Right lobe of liver (tissue), 6 donors: ENCODE results near the gene TMEM97. TPM values are rescaled to one million over a fixed set of nuclear protein-coding genes. Genes with fewer than 3 reads are reported as not detected.

Experiments
- ATAC-seq, 4 donors: fragments of 200-7000 bp; cut with Tn5 transposase; one replicate each; pipeline ENCODE4 v1.9.1; 2020; ENCODE audit warnings: mild to moderate bottlenecking in 4 of 4, moderate library complexity in 4 of 4
- DNase-seq, 3 donors: peaks; one replicate each; pipeline ENCODE4 v3.0.0-alpha.2; 2020
- H3K27ac ChIP-seq, 3 donors: fragments of 200-600 bp; one replicate each; pipeline ENCODE4 v1.8.0; 2022
- H3K27me3 ChIP-seq, 2 donors: fragments of 200-600 bp; one replicate each; pipeline ENCODE4 v1.8.0; 2022
- H3K36me3 ChIP-seq, 4 donors: fragments of 200-600 bp; sonication (generic) in 1 of 4; one replicate each; pipeline versions ENCODE4 v1.5.1 to v1.8.0; 2017 to 2022; ENCODE audit warnings: control low read depth in 1 of 4
- H3K4me1 ChIP-seq, 4 donors: fragments of 200-600 bp; sonication (generic) in 1 of 4; one replicate each; pipeline versions ENCODE4 v1.5.1 to v1.8.0; 2017 to 2022; ENCODE audit warnings: control low read depth in 1 of 4
- H3K4me3 ChIP-seq, 3 donors: fragments of 200-600 bp; one replicate each; pipeline ENCODE4 v1.8.0; 2022
- H3K9me3 ChIP-seq, 4 donors: fragments of 200-600 bp; sonication (generic) in 1 of 4; one replicate each; pipeline versions ENCODE4 v1.5.1 to v1.8.0; 2017 to 2022; ENCODE audit warnings: control low read depth in 1 of 4
- CTCF ChIP-seq, 4 donors: fragments of 200-600 bp in 3 of 4; fragments of 450-650 bp in 1 of 4; IDR thresholded peaks; one replicate each; pipeline versions ENCODE4 v1.5.1 to v1.8.0; 2016 to 2022; ENCODE audit warnings: antibody characterized with exemption in 4 of 4, mild to moderate bottlenecking in 2 of 4
- POLR2A ChIP-seq: fragments of 450-650 bp; IDR thresholded peaks from one replicate; pipeline ENCODE4 v1.6.1; 2017; ENCODE audit warnings: antibody characterized with exemption, mild to moderate bottlenecking
- WGBS: methylation state at CpG from one replicate; pipeline ENCODE4 v1.1.6; 2018; ENCODE audit warnings: low coverage, low lambda C conversion rate; ENCODE audit not compliant: insufficient coverage; ENCODE audit errors: missing lambda C conversion rate; 5-methylcytosine and 5-hydroxymethylcytosine counted together
- intact Hi-C, 2 donors: fragments of 100-400 bp; cut with DNase I; formaldehyde crosslinking; loops; one replicate each; pipeline versions ENCODE4 v1.11.2 to v1.14.1; 2022
- total RNA-seq, 6 experiments: library from RNA; depleted of rRNA in 2 of 6; stranded (reverse); fragments of >200 nt in 2 of 6; fragmentation: NEBNext Ultra II Directional in 3 of 6; extraction: Animal tissue kit (Norgen Biotek cat#: 25700) in 3 of 6; gene quantifications; one replicate each; pipeline versions ENCODE4 v1.1.0 to v1.2.4, GENCODE V29; 2016 to 2023
- donor health status: DM: no; HTN: yes; CAD: no.
- donor health status: DM: no; HTN: no; CAD: no.
- donor health status: DM: no; HTN: no; CAD: no.
- donor health status: DM: no; HTN: yes; CAD: no.
- donor health status: DM: no; HTN: yes; CAD: no.

The TMEM97 gene
- total RNA-seq, 6 experiments from 2014 or later, result 20.0 to 84.0 (median 44.2) TPM

- ATAC-seq (no peak), DNase-seq (no peak)
- Histone ChIP-seq H3K27ac (peak overlapping the region in 1 of 3 donors; percentile 89), H3K27me3 (no peaks in the 10 kb centered on the region), H3K9me3 (no peaks in the 10 kb centered on the region), H3K36me3 (peaks cover 4 to 53% (median 32%) of the 10 kb centered on the region in 4 donors), H3K4me3 (no peak overlapping the region), H3K4me1 (peaks cover 3 to 52% (median 24%) of the 10 kb centered on the region in 4 donors)
- intact Hi-C loops, result loop anchor here in 1 of 2 donors (10.0 kb wide), 1 partner anchor 108 kb away; no protein-coding TSS in a partner anchor
- TF ChIP-seq CTCF (IDR thresholded peaks at IDR 0.05), result no peak
- TF ChIP-seq POLR2A, result no peak
- WGBS, result 92% methylated on average over 7 of the region's 14 CpGs
Measured at GRCh38 chr17:28342313-28342712, 23.3 kb downstream of the TMEM97 start.

DNA sequence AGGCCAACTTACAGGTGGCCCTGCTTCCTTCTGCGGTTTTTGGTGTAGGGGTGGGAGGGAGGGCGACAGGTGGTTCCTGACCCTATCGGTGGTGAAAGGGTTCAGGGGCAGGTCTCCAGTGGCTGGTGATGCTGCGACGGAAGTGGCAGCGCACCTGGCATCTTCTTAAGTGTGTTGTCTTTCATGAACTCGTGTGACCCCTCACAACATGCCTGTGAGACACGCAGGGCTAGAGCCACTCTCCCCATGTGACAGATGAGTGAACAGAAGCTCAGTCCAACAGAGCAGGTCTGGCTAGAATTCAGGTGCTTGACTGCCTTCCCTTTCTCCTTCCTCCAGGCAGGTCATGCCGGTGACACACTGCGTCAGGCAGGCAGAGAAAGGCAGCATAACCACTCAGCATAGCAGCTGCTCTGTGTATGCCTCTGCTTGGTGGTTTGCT, 24.5 kb downstream of the TMEM97 start:
- WGBS, result 25% methylated on average over 2 of the region's 10 CpGs
- intact Hi-C loops, result loop anchor here in 1 of 2 donors (10.0 kb wide), 1 partner anchor 109 kb away; no protein-coding TSS in a partner anchor
- no peaks in the 10 kb centered on the region for H3K9me3 ChIP-seq
- H3K27me3 ChIP-seq, result no peaks in the 10 kb centered on the region
- no peak overlapping the region for H3K4me3 ChIP-seq
- TF ChIP-seq POLR2A (no peak), CTCF (IDR thresholded peaks at IDR 0.05) (no peak)
- peaks cover 3 to 54% (median 31%) of the 10 kb centered on the region in 4 donors for H3K4me1 ChIP-seq
- ATAC-seq, result peak; percentile 14 to 30 (median 22)
- peak overlapping the region in 2 of 3 donors; percentile 86 to 89 for H3K27ac ChIP-seq
- peaks cover 4 to 63% (median 38%) of the 10 kb centered on the region in 4 donors for H3K36me3 ChIP-seq
- no peak for DNase-seq

- Histone ChIP-seq H3K27ac (peak overlapping the region in 2 of 3 donors; percentile 86 to 89), H3K4me3 (no peak overlapping the region), H3K27me3 (no peaks in the 10 kb centered on the region), H3K9me3 (no peaks in the 10 kb centered on the region), H3K36me3 (peaks cover 4 to 68% (median 39%) of the 10 kb centered on the region in 4 donors), H3K4me1 (peaks cover 3 to 59% (median 34%) of the 10 kb centered on the region in 4 donors)
- intact Hi-C loops, result loop anchor here in 1 of 2 donors (10.0 kb wide), 1 partner anchor 109 kb away; no protein-coding TSS in a partner anchor
- TF ChIP-seq CTCF (IDR thresholded peaks at IDR 0.05) (no peak), POLR2A (no peak)
- ATAC-seq (no peak), DNase-seq (no peak)
- WGBS, result no CpG with 5 or more reads among the region's 9 CpGs
Measured at GRCh38 chr17:28344011-28344410, 25.0 kb downstream of the TMEM97 start.

- peak overlapping the region in 2 of 3 donors; percentile 86 to 89 for H3K27ac ChIP-seq
- peaks cover 4 to 72% (median 41%) of the 10 kb centered on the region in 4 donors for H3K36me3 ChIP-seq
- DNase-seq (no peak), ATAC-seq (no peak)
- H3K4me3 ChIP-seq, result no peak overlapping the region
- H3K27me3 ChIP-seq, result no peaks in the 10 kb centered on the region
- H3K4me1 ChIP-seq, result peaks cover 3 to 62% (median 34%) of the 10 kb centered on the region in 4 donors
- WGBS, result no CpG with 5 or more reads among the region's 19 CpGs
- TF ChIP-seq CTCF (IDR thresholded peaks at IDR 0.05), result no peak
- no peak for TF ChIP-seq POLR2A
- intact Hi-C loops, result loop anchor here in 1 of 2 donors (10.0 kb wide), 1 partner anchor 110 kb away; no protein-coding TSS in a partner anchor
- no peaks in the 10 kb centered on the region for H3K9me3 ChIP-seq
Measured at GRCh38 chr17:28344435-28344901, 25.5 kb downstream of the TMEM97 start.
